IMR-90 (cell line): ENCODE data around the gene KAZALD1. TPM values are rescaled to one million over a fixed set of nuclear protein-coding genes. Genes with fewer than 3 reads are reported as not detected.
A peak's percentile ranks its signal among the peaks of the same experiment; 100 is the strongest.

Experiments used
- ATAC-seq: fragments of 200-7000 bp; cut with Tn5 transposase; 2 replicates; pipeline ENCODE4 v1.9.1; 2020; ENCODE audit warnings: low read depth, mild to moderate bottlenecking, moderate library complexity
- BruUV-seq: library from RNA; stranded (reverse); fragments of 400-500 nt; replicated peaks from 2 replicates; lab custom pipeline; 2021; lab: Mats Ljungman, UMichigan
- CTCF ChIA-PET: fragments of 300-600 bp; formaldehyde crosslinking; extraction: SDS; loops from one replicate; lab custom pipeline; 2021; ENCODE audit warnings: antibody characterized with exemption; lab: Yijun Ruan, JAX
- POLR2A ChIA-PET: fragments of 300-600 bp; sonication (Branson Sonifier 250); formaldehyde crosslinking; loops from one replicate; lab custom pipeline; 2022; ENCODE audit warnings: antibody characterized with exemption; ENCODE audit not compliant: unreplicated experiment; lab: Charles Lee
- DNase-seq: peaks from one replicate; pipeline ENCODE4 v3.0.0; 2013
- H2AFZ ChIP-seq: replicated peaks from 2 replicates; pipeline ENCODE3; 2013; ENCODE audit warnings: low read length, mild to moderate bottlenecking; ENCODE audit not compliant: poor library complexity
- H2AK5ac ChIP-seq: 2 replicates; pipeline ENCODE4 v1.6.1; 2013; ENCODE audit warnings: low read depth, low read length, inconsistent platforms
- H2AK9ac ChIP-seq: replicated peaks from 2 replicates; pipeline ENCODE3; 2013; ENCODE audit warnings: mild to moderate bottlenecking, low read depth, low read length, moderate library complexity; ENCODE audit not compliant: poor library complexity
- H2BK120ac ChIP-seq: 2 replicates; pipeline ENCODE4 v1.6.1; 2013; ENCODE audit warnings: low read depth, low read length, inconsistent platforms
- H2BK15ac ChIP-seq: 3 replicates; pipeline ENCODE4 v1.6.1; 2013; ENCODE audit warnings: low read depth, low read length, inconsistent platforms
- H2BK20ac ChIP-seq: 2 replicates; pipeline ENCODE4 v1.6.1; 2013; ENCODE audit warnings: low read depth, mild to moderate bottlenecking, inconsistent platforms, low read length, moderate library complexity
- H2BK5ac ChIP-seq: 2 replicates; pipeline ENCODE4 v1.6.1; 2013; ENCODE audit warnings: mild to moderate bottlenecking, low read depth, low read length, inconsistent platforms; ENCODE audit not compliant: poor library complexity, severe bottlenecking
- H3K14ac ChIP-seq: replicated peaks from 2 replicates; pipeline ENCODE4 v1.6.1; 2013; ENCODE audit warnings: low read depth, low read length, inconsistent platforms
- H3K18ac ChIP-seq: 2 replicates; pipeline ENCODE4 v1.6.1; 2013; ENCODE audit warnings: low read depth, low read length, control low read depth
- H3K23ac ChIP-seq: 2 replicates; pipeline ENCODE4 v1.6.1; 2013; ENCODE audit warnings: low read depth, low read length, inconsistent platforms
- H3K27ac ChIP-seq: 2 replicates; pipeline ENCODE4 v1.5.1; 2013; ENCODE audit warnings: mild to moderate bottlenecking, control low read depth, low read length; ENCODE audit not compliant: insufficient read depth
- H3K27me3 ChIP-seq: 2 replicates; pipeline ENCODE4 v1.6.1; 2013; ENCODE audit warnings: low read length; ENCODE audit not compliant: control insufficient read depth, insufficient read depth
- H3K36me3 ChIP-seq: 2 replicates; pipeline ENCODE4 v1.6.1; 2013; ENCODE audit warnings: low read length, mixed read lengths; ENCODE audit not compliant: control insufficient read depth, insufficient read depth
- H3K4ac ChIP-seq: 2 replicates; pipeline ENCODE4 v1.6.1; 2013; ENCODE audit warnings: low read depth, low read length, inconsistent platforms
- H3K4me1 ChIP-seq: 2 replicates; pipeline ENCODE4 v1.6.1; 2013; ENCODE audit warnings: low read length, mixed read lengths; ENCODE audit not compliant: control insufficient read depth, insufficient read depth
- H3K4me2 ChIP-seq: 2 replicates; pipeline ENCODE4 v1.6.1; 2013; ENCODE audit warnings: low read depth, mild to moderate bottlenecking, control low read depth, low read length, moderate library complexity
- H3K4me3 ChIP-seq: 2 replicates; pipeline ENCODE4 v1.5.1; 2013; ENCODE audit warnings: low read depth, mild to moderate bottlenecking, control low read depth, low read length, moderate library complexity; ENCODE audit not compliant: insufficient read depth
- H3K56ac ChIP-seq: 2 replicates; pipeline ENCODE4 v1.6.1; 2013; ENCODE audit warnings: low read length, inconsistent platforms; ENCODE audit not compliant: insufficient read depth; ENCODE audit errors: extremely low read depth
- H3K79me1 ChIP-seq, 2 experiments: 2 replicates each; pipeline ENCODE4 v1.6.1; 2013; ENCODE audit warnings: low read length in 2 of 2, inconsistent platforms in 1 of 2, low read depth in 1 of 2
- H3K9ac ChIP-seq: 2 replicates; pipeline ENCODE4 v1.6.1; 2013; ENCODE audit warnings: low read depth, low read length, control low read depth
- H3K9me1 ChIP-seq: 2 replicates; pipeline ENCODE4 v1.6.1; 2013; ENCODE audit warnings: low read length, inconsistent platforms; ENCODE audit not compliant: insufficient read depth
- H3K9me3 ChIP-seq: 2 replicates; pipeline ENCODE4 v1.6.1; 2013; ENCODE audit warnings: low read length; ENCODE audit not compliant: control insufficient read depth, insufficient read depth
- H4K20me1 ChIP-seq: 2 replicates; pipeline ENCODE4 v1.6.1; 2013; ENCODE audit warnings: low read length, inconsistent platforms; ENCODE audit not compliant: insufficient read depth
- H4K5ac ChIP-seq: 2 replicates; pipeline ENCODE4 v1.6.1; 2013; ENCODE audit warnings: mild to moderate bottlenecking, low read depth, low read length, control low read depth
- H4K8ac ChIP-seq, 2 experiments: 2 replicates each; pipeline ENCODE4 v1.6.1; 2013; ENCODE audit warnings: low read depth in 2 of 2, low read length in 2 of 2, control low read depth in 1 of 2, inconsistent platforms in 1 of 2
- H4K91ac ChIP-seq: 2 replicates; pipeline ENCODE4 v1.6.1; 2013; ENCODE audit warnings: low read depth, low read length, inconsistent platforms; ENCODE audit not compliant: insufficient read depth
- BHLHE40 ChIP-seq: fragments of 150-350 bp; IDR thresholded peaks from 2 replicates; pipeline ENCODE4 v1.6.1; 2016; ENCODE audit warnings: mild to moderate bottlenecking, low read depth, low read length
- CEBPB ChIP-seq: IDR thresholded peaks from 2 replicates; pipeline ENCODE4 v1.6.1; 2012; ENCODE audit warnings: low read depth, low read length, improper control_type of control experiment
- CHD1 ChIP-seq: IDR thresholded peaks from 2 replicates; pipeline ENCODE4 v1.6.1; 2012; ENCODE audit warnings: low read depth, low read length, improper control_type of control experiment
- FOS ChIP-seq: fragments of 150-350 bp; IDR thresholded peaks from 2 replicates; pipeline ENCODE4 v1.6.1; 2016; ENCODE audit warnings: low read depth, low read length
- MAFK ChIP-seq: IDR thresholded peaks from 2 replicates; pipeline ENCODE4 v1.6.1; 2012; ENCODE audit warnings: low read depth, low read length, improper control_type of control experiment
- MAZ ChIP-seq: IDR thresholded peaks from 2 replicates; pipeline ENCODE4 v1.6.1; 2012; ENCODE audit warnings: low read depth, mild to moderate bottlenecking, low read length, improper control_type of control experiment, moderate library complexity, borderline replicate concordance
- MXI1 ChIP-seq: IDR thresholded peaks from 2 replicates; pipeline ENCODE4 v1.6.1; 2012; ENCODE audit warnings: low read depth, mild to moderate bottlenecking, low read length, moderate library complexity, borderline replicate concordance
- NFE2L2 ChIP-seq: fragments of 150-350 bp; IDR thresholded peaks from 2 replicates; pipeline ENCODE4 v1.6.1; 2016; ENCODE audit warnings: low read depth, mild to moderate bottlenecking, low read length
- POLR2A ChIP-seq: IDR thresholded peaks from 2 replicates; pipeline ENCODE4 v1.6.1; 2012; ENCODE audit warnings: mild to moderate bottlenecking, low read depth, low read length
- RAD21 ChIP-seq: IDR thresholded peaks from 2 replicates; pipeline ENCODE4 v1.6.1; 2012; ENCODE audit warnings: low read length, improper control_type of control experiment
- RCOR1 ChIP-seq: IDR thresholded peaks from 2 replicates; pipeline ENCODE4 v1.6.1; 2012; ENCODE audit warnings: mild to moderate bottlenecking, low read length, improper control_type of control experiment; ENCODE audit not compliant: insufficient replicate concordance
- RFX5 ChIP-seq: IDR thresholded peaks from 2 replicates; pipeline ENCODE4 v1.8.0; 2012; ENCODE audit warnings: low read depth, mild to moderate bottlenecking, low read length, moderate library complexity
- SMC3 ChIP-seq: fragments of 150-350 bp; IDR thresholded peaks from 2 replicates; pipeline ENCODE4 v1.6.1; 2016; ENCODE audit warnings: low read depth, mild to moderate bottlenecking, antibody characterized with exemption, low read length, moderate library complexity
- WGBS, 2 experiments: methylation state at CpG; one replicate each; pipeline versions ENCODE4 v1.1.5 to v1.1.7; 2013; ENCODE audit warnings: missing lambda C conversion rate in 2 of 2; ENCODE audit not compliant: insufficient read length in 1 of 2; ENCODE audit errors: extremely low coverage in 2 of 2; 5-methylcytosine and 5-hydroxymethylcytosine counted together
- dilution Hi-C: fragments of 300-500 bp; cut with HindIII; formaldehyde crosslinking; loops from one replicate; pipeline ENCODE4 v1.14.3; 2018; ENCODE audit warnings: low sequenced_read_pairs; ENCODE audit not compliant: unreplicated experiment
- in situ Hi-C: fragments of 300-500 bp; cut with MboI; formaldehyde crosslinking; loops from 3 replicates; pipeline ENCODE4 v1.14.3; 2019; ENCODE audit warnings: low sequenced_read_pairs, inconsistent platforms, mixed read lengths
- intact Hi-C: fragments of 100-400 bp; cut with micrococcal nuclease; formaldehyde crosslinking; loops from 2 replicates; pipeline ENCODE4 v1.10.0; 2022
- polyA plus RNA-seq, 3 experiments: library from polyadenylated mRNA; depleted of rRNA; stranded (reverse); fragments of >200 nt; gene quantifications; 2 replicates each; pipeline ENCODE4 v1.2.3, GENCODE V29; 2012; ENCODE audit warnings: low replicate concordance in 1 of 3
- total RNA-seq: library from RNA; depleted of rRNA; stranded (reverse); fragments of >200 nt; gene quantifications from 2 replicates; pipeline ENCODE4 v1.2.3, GENCODE V29; 2012
- TF ChIP-seq, protein P1 (sequence below): conservative IDR thresholded peaks from 2 replicates; pipeline ENCODE4 v1.5.1; 2012; ENCODE audit warnings: mild to moderate bottlenecking, low read depth, low read length, improper control_type of control experiment
- TF ChIP-seq, protein P2 (sequence below): fragments of 150-350 bp; IDR thresholded peaks from 2 replicates; pipeline ENCODE4 v1.6.1; 2016; ENCODE audit warnings: low read depth, mild to moderate bottlenecking, low read length, moderate library complexity, borderline replicate concordance
- TF ChIP-seq, protein P3 (sequence below): fragments of 150-350 bp; IDR thresholded peaks from 2 replicates; pipeline ENCODE4 v1.6.1; 2017; ENCODE audit warnings: mild to moderate bottlenecking, antibody characterized with exemption, low read length, low read depth

KAZALD1 gene
- total and polyA plus RNA-seq, 2 of the 4 experiments (the other 2 are of a cell fraction) = 9.1 to 18.6 TPM

DNA sequence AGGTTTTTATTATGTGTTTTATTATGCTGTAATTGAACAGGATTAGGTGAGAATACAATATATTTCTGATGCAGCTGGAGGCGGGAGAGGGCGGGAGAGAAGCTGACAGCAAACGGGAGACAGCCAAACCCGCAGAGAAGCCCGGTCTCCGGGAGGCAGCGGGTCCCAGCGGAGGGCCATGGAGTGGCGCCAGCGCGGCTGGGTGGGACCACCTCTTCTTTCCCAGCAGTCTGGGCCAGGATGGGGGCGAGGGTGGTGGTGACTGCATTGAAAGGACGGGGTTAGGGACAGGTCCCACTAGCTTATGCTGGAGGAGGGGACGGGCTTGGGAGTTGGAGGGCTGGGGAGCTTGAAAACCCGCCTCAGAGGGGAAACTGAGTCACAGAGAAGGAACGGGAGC, 14.5 kb upstream of the KAZALD1 start:
- no peak overlapping the region for H3K9ac ChIP-seq
- no peak overlapping the region for H4K8ac ChIP-seq
- TF ChIP-seq CHD1 = no peak
- TF ChIP-seq RFX5 = no peak
- TF ChIP-seq SMC3 = no peak
- TF ChIP-seq MAFK = no peak
- TF ChIP-seq POLR2A = no peak
- no peak for TF ChIP-seq FOS
- no peak for TF ChIP-seq MXI1
- TF ChIP-seq, protein P1, sequence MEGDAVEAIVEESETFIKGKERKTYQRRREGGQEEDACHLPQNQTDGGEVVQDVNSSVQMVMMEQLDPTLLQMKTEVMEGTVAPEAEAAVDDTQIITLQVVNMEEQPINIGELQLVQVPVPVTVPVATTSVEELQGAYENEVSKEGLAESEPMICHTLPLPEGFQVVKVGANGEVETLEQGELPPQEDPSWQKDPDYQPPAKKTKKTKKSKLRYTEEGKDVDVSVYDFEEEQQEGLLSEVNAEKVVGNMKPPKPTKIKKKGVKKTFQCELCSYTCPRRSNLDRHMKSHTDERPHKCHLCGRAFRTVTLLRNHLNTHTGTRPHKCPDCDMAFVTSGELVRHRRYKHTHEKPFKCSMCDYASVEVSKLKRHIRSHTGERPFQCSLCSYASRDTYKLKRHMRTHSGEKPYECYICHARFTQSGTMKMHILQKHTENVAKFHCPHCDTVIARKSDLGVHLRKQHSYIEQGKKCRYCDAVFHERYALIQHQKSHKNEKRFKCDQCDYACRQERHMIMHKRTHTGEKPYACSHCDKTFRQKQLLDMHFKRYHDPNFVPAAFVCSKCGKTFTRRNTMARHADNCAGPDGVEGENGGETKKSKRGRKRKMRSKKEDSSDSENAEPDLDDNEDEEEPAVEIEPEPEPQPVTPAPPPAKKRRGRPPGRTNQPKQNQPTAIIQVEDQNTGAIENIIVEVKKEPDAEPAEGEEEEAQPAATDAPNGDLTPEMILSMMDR = no peak
- no peak for TF ChIP-seq RAD21
- TF ChIP-seq, protein P2, sequence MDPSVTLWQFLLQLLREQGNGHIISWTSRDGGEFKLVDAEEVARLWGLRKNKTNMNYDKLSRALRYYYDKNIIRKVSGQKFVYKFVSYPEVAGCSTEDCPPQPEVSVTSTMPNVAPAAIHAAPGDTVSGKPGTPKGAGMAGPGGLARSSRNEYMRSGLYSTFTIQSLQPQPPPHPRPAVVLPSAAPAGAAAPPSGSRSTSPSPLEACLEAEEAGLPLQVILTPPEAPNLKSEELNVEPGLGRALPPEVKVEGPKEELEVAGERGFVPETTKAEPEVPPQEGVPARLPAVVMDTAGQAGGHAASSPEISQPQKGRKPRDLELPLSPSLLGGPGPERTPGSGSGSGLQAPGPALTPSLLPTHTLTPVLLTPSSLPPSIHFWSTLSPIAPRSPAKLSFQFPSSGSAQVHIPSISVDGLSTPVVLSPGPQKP = no peak
- no peak for TF ChIP-seq CEBPB
- no peak for TF ChIP-seq NFE2L2
- TF ChIP-seq BHLHE40 = no peak
- TF ChIP-seq, protein P3, sequence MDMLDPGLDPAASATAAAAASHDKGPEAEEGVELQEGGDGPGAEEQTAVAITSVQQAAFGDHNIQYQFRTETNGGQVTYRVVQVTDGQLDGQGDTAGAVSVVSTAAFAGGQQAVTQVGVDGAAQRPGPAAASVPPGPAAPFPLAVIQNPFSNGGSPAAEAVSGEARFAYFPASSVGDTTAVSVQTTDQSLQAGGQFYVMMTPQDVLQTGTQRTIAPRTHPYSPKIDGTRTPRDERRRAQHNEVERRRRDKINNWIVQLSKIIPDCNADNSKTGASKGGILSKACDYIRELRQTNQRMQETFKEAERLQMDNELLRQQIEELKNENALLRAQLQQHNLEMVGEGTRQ = no peak
- TF ChIP-seq MAZ = no peak
- TF ChIP-seq RCOR1 = no peak
- H2BK20ac ChIP-seq = no peak overlapping the region
- ATAC-seq (no peak), DNase-seq (no peak)
- H3K14ac ChIP-seq = no peak overlapping the region
- H3K9me3 ChIP-seq = no peaks in the 10 kb centered on the region
- no TSS peak for BruUV-seq
- H3K27me3 ChIP-seq = peaks cover 19% of the 10 kb centered on the region
- no peak overlapping the region for H3K56ac ChIP-seq
- H2BK120ac ChIP-seq = no peak overlapping the region
- H2BK15ac ChIP-seq = no peak overlapping the region
- CTCF ChIA-PET = interaction anchor here (1.3 kb wide), 1 partner anchor 11 kb away, joined by 3 read pairs; no protein-coding TSS in a partner anchor
- WGBS, 2 experiments = 40% methylated on average over 5 of the region's 16 CpGs; no CpG with 5 or more reads in 1 of the 2 experiments
- no peaks in the 10 kb centered on the region for H4K20me1 ChIP-seq
- H3K18ac ChIP-seq = no peak overlapping the region
- peaks cover 8% of the 10 kb centered on the region; the same call in 1 of the 2 replicates for H3K9me1 ChIP-seq
- POLR2A ChIA-PET = no interaction called here
- no peak overlapping the region for H2BK5ac ChIP-seq
- H3K23ac ChIP-seq = no peak overlapping the region
- H2AFZ ChIP-seq = peak overlapping the region; percentile 81
- H3K4me2 ChIP-seq = no peak overlapping the region
- peak overlapping the region; percentile 47; the same call in 1 of the 2 replicates for H3K4ac ChIP-seq
- H3K4me1 ChIP-seq = peaks cover 16% of the 10 kb centered on the region
- no peaks in the 10 kb centered on the region for H3K36me3 ChIP-seq
- no peak overlapping the region for H4K5ac ChIP-seq
- no peak overlapping the region for H3K4me3 ChIP-seq
- no peak overlapping the region for H4K91ac ChIP-seq
- intact Hi-C loops = no loop called here
- peak overlapping the region; percentile 73 for H2AK9ac ChIP-seq
- H3K27ac ChIP-seq = no peak overlapping the region
- dilution Hi-C loops = no loop called here
- H2AK5ac ChIP-seq = no peak overlapping the region
- in situ Hi-C loops = no loop called here
- peaks cover 0 to 3% of the 10 kb centered on the region in 2 experiments; a peak in 2 of 4 replicates for H3K79me1 ChIP-seq
